Measurements from ENCODE around the gene COQ5. TPM values are rescaled to one million over a fixed set of nuclear protein-coding genes. Genes with fewer than 3 reads are reported as not detected.
"Not testable (repeated sequence)": the region's sequence is repeated elsewhere in the genome, so short reads cannot be mapped to it uniquely, and the experiment has no call there.

The COQ5 gene, protein sequence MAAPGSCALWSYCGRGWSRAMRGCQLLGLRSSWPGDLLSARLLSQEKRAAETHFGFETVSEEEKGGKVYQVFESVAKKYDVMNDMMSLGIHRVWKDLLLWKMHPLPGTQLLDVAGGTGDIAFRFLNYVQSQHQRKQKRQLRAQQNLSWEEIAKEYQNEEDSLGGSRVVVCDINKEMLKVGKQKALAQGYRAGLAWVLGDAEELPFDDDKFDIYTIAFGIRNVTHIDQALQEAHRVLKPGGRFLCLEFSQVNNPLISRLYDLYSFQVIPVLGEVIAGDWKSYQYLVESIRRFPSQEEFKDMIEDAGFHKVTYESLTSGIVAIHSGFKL
- 30.2 and 39.2 TPM in 2 replicates for total RNA-seq (2014; rRNA removed; shearing (Covaris generic))

DNA sequence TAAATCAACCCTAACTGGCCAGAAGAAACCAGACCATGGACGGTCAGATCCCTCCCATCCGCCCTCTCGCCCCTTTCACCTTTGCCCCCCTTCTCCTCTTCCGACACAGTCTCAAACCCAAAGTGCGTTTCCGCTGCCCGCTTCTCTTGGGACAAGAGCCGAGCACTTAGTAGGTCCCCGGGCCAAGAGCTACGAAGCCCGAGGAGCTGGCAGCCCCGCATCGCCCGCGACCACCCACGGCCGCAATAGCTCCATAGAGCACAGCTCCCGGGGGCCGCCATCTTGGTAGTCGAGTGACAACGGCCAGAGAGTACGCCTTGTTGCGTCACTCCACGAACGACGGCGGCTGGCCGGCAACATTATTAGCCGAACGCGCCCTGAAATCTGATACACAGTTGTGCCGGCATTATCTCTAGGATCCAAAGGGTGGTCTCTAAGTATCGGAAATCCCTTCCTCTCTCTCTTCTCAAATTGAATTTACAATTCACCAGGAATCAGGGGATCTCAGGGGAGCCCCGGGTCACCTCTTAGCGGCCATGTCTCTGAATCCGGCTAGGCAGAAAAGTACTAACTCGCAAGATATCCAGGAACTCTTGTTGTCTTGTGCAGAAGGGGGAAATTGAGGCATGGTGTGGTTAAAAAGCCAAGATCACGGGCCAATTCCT lies at the start of gene COQ5:
COQ5 (minus strand) TSS at position 298 of the 665 bp plus-strand sequence; CDS start at position 281, 17 bp downstream.
- DNase-seq (ENCODE audit: low spot score), result peak; percentile 76

DNA sequence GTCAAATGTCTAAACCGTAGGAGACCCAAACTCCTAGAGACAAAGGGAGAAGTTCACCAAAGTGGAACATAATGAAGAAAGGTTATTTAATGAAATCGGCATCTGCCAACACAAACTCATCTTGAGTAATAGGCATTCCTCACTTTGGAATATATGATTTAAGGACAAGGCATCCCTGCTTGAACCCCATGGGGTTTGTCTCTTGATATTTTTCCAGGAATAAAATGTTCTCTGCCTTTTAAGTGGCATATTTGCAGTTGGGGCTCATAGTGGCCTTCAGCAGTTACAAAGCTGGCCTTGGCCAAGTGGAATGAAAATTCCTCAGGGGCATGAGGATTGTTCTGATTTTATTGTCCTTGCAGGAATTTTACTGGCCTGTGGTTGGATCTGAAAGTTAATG lies 45.1 kb upstream of the COQ5 start:
- DNase-seq (ENCODE audit: low spot score), result no peak

- no peak for DNase-seq (ENCODE audit: low spot score)
Observed at GRCh38 chr12:120573560-120573959, 44.6 kb upstream of the COQ5 start.

- DNase-seq (ENCODE audit: low spot score), result no peak
Observed at GRCh38 chr12:120571299-120571698, 42.3 kb upstream of the COQ5 start.

- DNase-seq (ENCODE audit: low spot score), result no peak
Observed at GRCh38 chr12:120563495-120563894, 34.5 kb upstream of the COQ5 start.

DNA sequence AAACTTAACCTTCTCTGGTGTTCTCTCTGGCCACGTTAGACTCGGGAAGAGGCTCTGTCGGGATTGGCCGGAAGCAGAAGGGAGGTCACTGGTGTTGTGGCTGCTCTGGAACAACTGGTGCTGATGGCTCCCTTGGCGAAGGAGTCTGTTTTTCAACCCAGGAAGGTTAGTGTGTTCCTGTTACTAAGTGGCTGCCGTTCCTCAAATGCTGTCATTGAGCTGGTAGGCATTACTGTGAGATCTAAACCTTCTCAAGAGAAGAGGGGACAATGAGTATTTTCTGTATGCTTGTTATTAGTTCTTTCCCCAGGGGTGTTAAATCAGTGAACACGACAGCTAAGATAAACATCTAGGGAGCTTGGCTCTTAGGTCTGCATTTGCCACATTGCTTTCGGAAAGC lies 33.9 kb upstream of the COQ5 start:
- no peak for DNase-seq (ENCODE audit: low spot score)

GRCh38 chr12:120557589-120557988 lies 28.6 kb upstream of the COQ5 start:
- DNase-seq (ENCODE audit: low spot score), result no peak

- DNase-seq (ENCODE audit: low spot score), result no peak
Observed at GRCh38 chr12:120554678-120555077, 25.7 kb upstream of the COQ5 start.

GRCh38 chr12:120546050-120546386 lies 17.1 kb upstream of the COQ5 start:
- no peak for DNase-seq (ENCODE audit: low spot score)

- DNase-seq (ENCODE audit: low spot score), result no peak
Observed at GRCh38 chr12:120544691-120545090, 15.7 kb upstream of the COQ5 start.

GRCh38 chr12:120542166-120542565 lies 13.2 kb upstream of the COQ5 start:
- no peak for DNase-seq (ENCODE audit: low spot score)

DNA sequence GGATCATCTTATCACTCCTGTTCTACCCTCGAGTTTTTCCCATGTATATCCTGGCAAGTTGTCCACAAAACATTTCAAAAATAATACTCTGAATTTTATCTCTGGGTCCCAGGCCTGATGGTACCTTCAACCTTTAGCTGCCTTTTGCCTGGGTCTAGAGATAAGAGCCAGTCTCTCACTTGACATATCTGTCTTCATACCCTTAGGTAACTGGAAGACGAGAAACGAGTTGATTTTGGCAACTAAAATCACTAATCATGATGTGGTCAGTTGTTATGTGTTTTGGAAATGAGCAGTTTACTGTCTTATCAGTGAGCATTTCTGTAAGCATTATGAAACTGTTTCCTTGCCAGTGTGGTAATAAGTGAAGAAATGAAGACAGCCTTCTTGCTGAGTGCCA lies 11.5 kb upstream of the COQ5 start:
- DNase-seq (ENCODE audit: low spot score), result no peak

- DNase-seq (ENCODE audit: low spot score), result no peak
Observed at GRCh38 chr12:120539303-120539702, 10.3 kb upstream of the COQ5 start.

DNA sequence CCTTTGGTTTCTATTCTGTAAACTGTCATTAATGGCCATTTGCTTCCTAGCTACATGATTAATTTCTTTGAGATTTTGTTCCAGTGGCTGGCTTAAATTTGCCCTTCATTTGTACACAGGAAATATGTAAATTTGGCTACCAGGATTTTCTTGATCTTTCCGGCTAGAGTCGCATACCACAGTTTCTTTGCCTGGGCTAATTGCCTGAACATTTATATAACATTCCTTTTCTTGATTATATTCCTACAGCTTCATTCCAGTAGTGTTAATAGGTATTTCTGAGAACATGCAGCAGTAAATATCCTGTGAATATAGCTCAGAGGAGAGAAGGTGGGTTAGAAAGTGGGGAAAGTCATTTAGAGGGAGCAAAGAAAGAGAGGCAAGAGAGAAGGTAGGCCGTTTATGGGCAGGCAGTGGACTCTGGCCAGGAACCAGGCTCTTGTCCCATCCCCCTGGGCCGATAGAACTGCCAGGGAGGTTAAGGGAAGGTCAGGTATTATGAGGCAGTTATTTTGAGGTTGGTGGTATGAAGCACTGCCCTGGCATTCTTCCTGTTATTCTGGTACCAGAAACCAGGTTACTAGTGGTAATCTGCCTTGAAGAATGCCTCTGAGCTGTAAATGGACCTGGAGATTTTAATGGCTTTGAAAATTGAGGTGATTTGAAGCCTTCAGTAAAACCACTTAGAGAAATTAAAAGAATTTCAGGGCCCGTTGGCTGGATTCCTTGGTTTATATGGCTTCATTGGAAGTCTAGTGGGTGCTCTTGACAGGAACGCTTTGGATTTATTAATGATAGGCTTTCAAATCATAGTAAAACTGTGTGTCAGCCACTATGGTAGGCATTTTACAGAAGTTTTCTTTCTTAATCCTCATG lies 9.6 kb upstream of the COQ5 start:
- DNase-seq (ENCODE audit: low spot score), result peak; percentile 77

GRCh38 chr12:120537856-120538220 lies 8.9 kb upstream of the COQ5 start:
- DNase-seq (ENCODE audit: low spot score), result no peak

DNA sequence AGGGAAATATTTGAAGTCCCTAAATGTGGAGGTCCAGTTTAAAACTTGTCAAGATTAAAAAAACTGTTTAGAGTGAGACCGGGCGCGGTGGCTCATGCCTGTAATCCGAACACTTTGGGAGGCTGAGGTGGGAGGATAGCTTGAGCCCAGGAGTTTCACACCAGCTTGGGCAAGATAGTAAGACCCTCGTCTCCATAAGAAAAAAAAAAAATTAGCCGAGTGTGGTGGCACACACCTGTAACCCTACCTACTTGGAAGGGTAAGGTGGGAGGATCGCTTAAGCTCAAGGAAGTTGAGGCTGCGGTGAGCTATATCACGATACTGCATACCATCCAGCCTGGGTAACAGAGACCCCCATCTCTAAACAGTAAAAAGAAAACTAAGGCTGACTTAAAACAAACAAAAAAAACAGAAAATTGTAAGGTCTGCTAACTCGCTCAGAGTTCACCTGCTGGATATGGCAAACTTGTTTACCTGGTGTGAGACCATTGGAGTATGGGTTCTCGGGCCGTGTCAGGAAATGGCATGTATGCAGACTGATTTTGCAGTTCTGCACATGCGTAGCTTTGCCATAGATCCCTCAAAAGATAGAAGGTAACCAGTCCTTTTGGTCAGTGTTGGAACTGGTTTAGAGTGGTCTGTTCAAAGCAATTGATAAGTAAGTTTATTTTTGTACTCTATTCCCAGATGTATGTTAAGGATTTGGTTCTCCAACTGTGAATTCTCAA lies 7.3 kb upstream of the COQ5 start:
- no peak for DNase-seq (ENCODE audit: low spot score)

- peak; percentile 70 for DNase-seq (ENCODE audit: low spot score)
Observed at GRCh38 chr12:120534703-120535655, 6.0 kb upstream of the COQ5 start.

DNA sequence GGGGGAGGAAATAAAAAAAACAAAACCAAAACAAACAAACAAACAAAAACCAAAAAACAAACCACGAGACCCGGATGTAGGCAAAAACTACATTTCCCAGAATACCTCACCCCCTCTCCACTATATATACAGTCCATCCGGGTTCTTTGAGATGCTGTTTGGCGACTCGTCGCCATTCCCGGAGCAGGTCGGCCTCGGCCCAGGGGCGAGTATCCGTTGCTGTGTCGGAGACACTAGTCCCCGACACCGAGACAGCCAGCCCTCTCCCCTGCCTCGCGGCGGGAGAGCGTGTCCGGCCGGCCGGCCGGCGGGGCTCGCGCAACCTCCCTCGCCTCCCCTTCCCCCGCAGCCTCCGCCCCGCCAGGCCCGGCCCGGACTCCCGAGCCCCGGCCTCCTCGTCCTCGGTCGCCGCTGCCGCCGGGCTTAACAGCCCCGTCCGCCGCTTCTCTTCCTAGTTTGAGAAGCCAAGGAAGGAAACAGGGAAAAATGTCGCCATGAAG lies 5.3 kb upstream of the COQ5 start, which contains the start of gene RNF10:
RNF10 (plus strand) TSS at position 154 of the 500 bp plus-strand sequence. CDS start 456 bp downstream, outside the sequence.
- DNase-seq (ENCODE audit: low spot score), result peak; percentile 74

DNA sequence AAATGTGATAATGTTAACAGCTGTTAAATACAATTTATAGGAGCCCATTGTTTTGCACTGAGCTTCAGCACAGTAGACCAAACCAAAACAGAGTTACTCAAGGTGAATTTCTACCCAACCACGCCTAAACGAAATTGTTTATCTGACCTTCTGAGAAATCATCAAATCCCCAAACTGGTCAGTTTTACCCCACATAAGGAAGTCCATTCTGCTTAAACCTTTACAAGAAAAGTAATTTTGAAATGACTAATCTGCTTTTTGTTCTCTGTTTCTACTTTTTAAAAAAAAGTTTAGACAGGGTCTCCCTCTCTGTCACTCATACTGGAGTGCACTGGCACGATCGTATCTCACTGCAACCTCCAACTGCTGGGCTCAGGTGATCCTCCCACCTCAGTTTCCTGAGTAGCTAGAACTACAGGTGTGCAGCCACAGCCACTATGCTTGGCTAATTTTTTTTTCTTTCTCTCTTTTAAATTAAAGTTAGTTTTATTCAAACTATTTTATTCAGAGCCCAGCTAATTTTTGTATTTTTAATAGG lies 3.8 kb upstream of the COQ5 start:
- no peak for DNase-seq (ENCODE audit: low spot score)

GRCh38 chr12:120530418-120530761 lies 1.4 kb upstream of the COQ5 start:
- DNase-seq (ENCODE audit: low spot score), result not testable (repeated sequence)

Data from A172 (cell line).